Right lung (tissue), 10 donors: ENCODE measurements around the gene PPFIBP2. TPM values are rescaled to one million over a fixed set of nuclear protein-coding genes. Genes with fewer than 3 reads are reported as not detected.

Experiments
- DNase-seq, 2 donors: peaks; one replicate each; pipeline ENCODE4 v3.0.0-alpha.2; 2013
- long read RNA-seq, 8 donors: transcript quantifications; one replicate each; lab custom pipeline, GENCODE V29; 2026
- polyA plus RNA-seq, 5 donors: library from polyadenylated mRNA; unstranded; fragments of 120-200 nt; gene quantifications; one replicate each; pipeline versions ENCODE4 v1.2.1 to v1.2.3, GENCODE V29; 2013; ENCODE audit warnings: inconsistent platforms in 1 of 5, low replicate concordance in 1 of 5; ENCODE audit not compliant: insufficient read length in 5 of 5, insufficient read depth in 1 of 5

The PPFIBP2 gene
- 10 to 100 TPM; 25.9 to 49.3 (median 38.1) TPM for polyA plus RNA-seq
- long read RNA-seq, donor 1, partial matches to known transcripts: 0 of 2 reads
- long read RNA-seq, donor 1, other reads (novel, unspliced or antisense): 0 of 2 reads
- long read RNA-seq, donor 2, partial matches to known transcripts: 0 of 1 reads
- long read RNA-seq, donor 2, other reads (novel, unspliced or antisense): 0 of 1 reads
- long read RNA-seq, donor 3, partial matches to known transcripts: 7 of 8 reads
- long read RNA-seq, donor 3, other reads (novel, unspliced or antisense): 0 of 8 reads
- long read RNA-seq, donor 4, partial matches to known transcripts: 12 of 12 reads
- long read RNA-seq, donor 4, other reads (novel, unspliced or antisense): 0 of 12 reads
- long read RNA-seq, donor 5, partial matches to known transcripts: 0 of 1 reads
- long read RNA-seq, donor 5, other reads (novel, unspliced or antisense): 0 of 1 reads
- long read RNA-seq, donor 6: 0 reads
- long read RNA-seq, donor 7, partial matches to known transcripts: 8 of 14 reads
- long read RNA-seq, donor 7, other reads (novel, unspliced or antisense): 5 of 14 reads
- long read RNA-seq, donor 8, partial matches to known transcripts: 0 of 1 reads
- long read RNA-seq, donor 8, other reads (novel, unspliced or antisense): 0 of 1 reads

DNA sequence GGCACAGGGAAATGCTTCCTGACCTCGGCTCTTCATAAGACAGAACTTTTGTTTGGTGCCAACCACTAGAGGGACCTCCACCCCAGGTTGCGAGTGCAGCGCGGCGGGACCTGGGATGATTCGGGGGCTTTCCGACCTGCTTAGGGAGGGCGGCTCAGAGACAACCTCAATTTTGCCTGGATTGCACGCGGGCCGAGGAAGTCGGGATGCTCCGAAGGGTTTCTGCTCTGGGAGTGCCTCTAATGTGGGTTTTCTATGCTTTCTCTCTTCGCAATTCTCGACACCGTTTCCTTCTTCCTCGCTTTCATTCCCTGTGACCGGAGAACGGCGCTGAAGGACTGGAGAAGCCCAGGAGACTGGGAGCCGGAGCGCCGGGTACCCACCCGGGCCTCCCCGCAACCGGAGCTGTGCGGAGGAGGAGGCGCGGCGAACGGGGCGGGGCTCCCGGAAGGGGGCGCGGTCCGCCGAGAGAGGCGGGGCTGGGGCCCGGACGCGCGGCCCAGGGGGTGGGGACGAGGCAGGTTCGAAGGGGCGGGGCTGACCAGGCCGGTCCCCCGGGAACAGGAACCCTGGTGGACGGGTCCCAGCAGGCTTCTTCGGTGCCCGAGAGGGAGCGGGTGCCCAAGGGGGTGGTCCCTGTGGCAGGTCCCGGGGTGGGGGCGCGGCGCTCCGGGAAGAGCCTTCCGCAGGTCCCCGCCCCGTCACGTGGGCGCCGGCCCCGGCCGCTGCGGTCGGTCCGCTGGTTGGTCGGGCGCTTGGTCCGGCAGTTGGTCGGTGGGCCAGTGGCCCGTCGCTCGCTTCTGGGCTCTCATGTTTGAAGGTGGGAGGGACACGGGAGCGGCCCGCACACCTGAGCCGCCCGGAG, at the start of gene PPFIBP2:
Gene PPFIBP2 (plus strand): TSS at position 766 of the 865 bp plus-strand sequence. CDS start 35,477 bp downstream, outside the sequence.
- peak; percentile 65 to 70 for DNase-seq

DNA sequence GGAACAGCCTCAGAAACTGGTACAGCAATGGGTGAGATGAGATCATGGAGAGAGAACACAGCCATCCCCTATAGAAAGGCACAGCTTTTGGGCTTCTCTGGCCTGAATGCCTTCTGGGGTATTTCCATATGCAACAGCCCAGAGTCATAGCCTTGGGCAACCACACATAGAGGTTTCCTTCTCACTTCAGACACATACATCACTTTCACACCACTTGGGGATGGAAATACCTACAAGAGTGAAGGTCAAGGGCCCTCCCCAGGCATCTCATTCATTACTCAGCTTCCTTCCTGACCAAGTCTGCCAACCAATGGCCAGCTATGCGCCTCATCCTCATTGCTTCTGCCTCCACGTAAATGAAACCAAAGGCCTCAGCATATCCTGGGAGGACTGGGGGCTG, 46.1 kb upstream of the PPFIBP2 start:
- no peak for DNase-seq

DNA sequence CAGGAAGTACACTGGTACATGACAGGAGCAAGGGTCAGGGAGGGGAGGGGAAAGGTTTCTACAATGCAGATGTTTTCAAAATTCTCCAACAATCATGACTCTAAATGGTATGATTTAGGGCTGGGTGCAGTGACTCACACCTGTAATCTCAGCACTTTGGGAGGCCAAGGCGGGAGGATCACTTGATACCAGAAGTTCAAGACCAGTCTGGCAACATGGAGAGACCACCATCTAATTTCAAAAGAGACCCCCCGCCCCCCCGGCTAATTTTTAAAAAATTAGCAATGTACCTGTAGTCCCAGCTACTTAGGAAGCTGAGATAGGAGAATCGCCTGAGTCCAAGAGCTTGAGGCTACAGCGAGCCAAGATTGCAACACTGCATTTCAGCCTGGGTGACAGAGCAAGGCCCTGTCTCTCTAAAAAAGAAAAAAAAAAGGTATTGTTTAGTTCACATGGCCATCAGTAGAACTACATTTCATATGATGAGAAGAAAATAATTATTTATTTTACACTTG, 44.4 kb upstream of the PPFIBP2 start:
- DNase-seq: no peak

DNA sequence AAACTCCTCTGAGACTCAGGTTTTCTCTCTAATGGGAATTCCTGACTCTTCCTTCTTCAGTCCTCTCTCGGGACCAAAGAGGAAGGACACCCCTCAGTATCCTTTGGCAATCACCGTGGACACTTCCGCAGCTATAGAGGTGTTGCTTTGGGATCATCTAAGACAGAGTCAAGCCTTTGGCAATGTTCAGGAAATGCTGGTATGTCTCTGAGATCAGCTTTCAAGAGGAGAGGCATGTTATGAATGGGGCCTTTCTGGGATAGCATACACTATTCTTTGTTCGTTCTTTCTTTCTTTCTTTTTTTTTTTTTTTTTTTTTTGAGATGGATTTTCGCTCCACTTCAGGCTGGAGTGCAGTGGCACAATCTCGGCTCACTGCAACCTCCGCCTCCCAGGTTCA, 42.7 kb upstream of the PPFIBP2 start:
- no peak for DNase-seq

DNA sequence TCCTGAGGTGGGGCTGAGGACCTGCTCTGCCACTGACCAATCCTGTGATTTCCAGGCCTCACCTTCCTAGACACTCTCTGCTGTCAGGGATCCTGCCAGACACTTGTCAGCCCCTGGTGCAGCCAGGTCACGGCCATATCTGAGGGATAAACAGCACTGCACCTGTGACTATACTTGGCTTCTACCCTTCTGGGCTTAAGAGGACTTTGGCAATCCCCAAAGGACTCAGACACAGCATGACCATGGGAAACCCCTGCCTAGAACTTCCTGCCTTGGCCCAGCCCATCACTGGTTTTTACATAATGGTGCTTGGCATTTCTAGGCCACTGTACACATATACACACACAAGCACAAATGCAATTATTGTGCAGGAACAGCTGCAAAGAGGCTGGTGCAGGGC, 40.1 kb upstream of the PPFIBP2 start:
- no peak for DNase-seq

DNA sequence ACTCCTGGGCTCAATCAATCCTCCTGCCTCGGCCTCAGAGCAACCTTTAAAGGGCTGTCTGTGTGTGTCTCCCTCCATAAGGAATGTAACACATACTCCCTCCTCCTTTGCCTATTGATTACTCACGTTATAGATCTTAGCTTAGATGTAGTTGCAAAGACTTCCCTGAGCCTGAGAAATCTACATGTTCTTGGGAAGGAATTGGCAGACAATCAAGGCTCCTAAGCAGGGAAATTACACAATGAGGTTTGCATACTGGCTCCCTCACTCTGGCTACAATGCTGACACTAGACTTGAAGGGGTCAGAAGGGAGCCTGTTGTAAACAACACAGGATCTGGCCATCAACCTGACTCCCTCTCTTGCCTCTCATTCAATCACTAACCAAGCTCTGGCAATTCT, 33.7 kb upstream of the PPFIBP2 start:
- DNase-seq: peak in 1 of 2 donors; percentile 23

DNA sequence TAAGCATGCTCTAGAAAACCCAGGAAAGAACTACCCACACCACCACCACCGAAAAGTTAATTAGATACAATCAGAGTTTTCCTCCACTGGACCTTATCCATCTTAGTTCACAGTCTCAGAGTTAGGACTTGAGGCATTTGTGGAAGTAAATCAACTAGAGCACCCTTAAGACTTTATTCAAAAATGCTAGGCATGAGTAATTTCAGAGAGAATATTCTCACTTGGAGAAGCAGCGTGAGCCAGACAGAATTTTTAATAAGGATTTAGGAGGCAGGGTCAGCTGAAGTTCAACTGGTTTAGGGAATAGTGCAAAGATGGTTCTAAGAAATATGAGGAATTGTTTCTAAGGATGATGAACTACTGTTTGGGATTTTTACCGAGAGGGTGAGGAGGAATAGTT, 29.7 kb upstream of the PPFIBP2 start:
- DNase-seq: no peak

DNA sequence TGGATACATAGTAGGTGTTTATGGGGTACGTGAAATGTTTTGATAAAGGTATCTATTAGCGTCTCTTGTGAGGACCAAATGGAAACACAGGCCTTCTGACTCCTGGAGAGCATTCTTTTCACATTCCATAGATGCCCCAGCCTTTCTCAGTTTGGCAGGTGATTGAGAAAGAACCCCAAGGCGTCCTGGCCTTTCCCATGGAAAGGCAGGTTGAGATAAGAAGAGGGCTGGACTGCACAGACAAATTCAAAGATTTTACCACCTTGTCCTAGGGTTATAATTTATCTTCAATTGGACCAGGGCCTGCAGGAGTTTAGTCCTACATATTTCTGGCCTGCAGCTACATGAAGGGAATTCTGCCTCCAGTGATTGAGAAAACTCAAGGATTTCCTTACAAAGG, 29.2 kb upstream of the PPFIBP2 start:
- no peak for DNase-seq

DNA sequence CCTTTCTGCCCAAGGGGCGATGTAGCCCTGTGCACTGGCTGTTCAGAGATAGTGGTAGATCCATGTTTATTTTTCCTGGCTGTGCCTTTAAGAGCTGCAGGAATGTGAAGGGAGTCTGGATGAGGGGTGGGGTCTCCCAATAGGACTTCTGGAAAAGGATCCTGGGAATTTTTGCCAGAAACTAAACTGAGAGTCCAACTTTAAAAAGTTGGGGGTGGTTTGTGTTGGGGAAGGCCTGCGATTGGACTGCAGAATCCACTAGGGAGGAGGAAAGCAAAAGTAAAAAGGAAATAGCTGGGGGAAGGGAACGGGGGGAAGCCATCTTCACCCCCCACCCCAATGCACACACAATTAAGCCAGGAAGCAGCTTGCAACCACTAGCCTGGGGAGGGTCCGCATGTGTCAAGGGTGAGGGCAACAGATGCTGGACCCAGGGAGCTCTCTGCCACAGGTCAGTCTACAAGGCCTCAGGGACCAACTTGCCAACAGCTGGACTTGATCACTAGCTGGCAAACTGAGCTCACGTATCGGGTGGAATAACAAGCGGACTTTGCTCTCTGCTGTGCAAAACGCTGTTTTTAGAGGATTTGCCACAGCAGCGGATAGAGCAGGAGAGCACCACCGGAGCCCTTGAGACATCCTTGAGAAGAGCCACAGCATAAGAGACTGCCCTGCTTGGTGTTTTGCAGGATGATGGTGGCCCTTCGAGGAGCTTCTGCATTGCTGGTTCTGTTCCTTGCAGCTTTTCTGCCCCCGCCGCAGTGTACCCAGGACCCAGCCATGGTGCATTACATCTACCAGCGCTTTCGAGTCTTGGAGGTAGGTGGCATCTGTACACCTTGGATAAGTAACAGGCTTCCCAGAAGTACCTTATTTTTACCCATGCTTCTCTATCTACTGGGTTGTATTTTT, 28.4 kb upstream of the PPFIBP2 start, which contains the start of gene OLFML1:
Gene OLFML1 (plus strand): TSS at position 321 of the 912 bp plus-strand sequence. CDS start 370 bp downstream, at position 691.
- peak; percentile 67 to 75 for DNase-seq

DNA sequence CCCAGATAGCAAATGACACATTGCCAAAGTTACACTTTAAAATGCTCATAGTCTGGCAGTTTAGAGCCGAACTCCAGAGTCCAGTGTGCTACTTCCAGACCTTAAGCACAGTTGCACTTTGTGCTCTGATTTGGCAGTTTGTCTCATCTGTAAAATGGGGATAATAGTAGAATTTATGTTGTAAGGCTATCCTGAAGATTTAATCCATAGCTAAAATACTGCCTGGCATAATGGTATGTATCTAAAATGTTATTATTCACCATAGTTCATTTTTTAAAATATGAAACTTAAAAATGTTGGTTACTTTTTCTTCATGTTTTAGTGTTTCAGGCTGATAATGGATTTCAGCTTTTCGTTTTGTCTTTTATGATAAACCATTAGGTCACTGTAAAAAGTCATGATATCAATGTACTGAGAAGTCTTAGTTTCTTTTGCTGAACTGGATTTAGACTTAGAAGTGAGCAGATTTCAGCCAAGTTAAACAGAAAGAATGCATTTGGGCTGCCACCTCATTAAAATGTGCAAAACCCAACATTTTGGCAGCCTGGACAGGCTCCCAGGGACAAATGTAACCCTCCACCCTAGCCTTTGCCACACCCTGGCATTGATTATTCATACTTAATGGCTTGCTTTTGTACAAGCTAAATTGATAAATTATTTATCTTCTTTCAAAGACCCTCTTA, 27.6 kb upstream of the PPFIBP2 start:
- DNase-seq: peak; percentile 21 to 23

DNA sequence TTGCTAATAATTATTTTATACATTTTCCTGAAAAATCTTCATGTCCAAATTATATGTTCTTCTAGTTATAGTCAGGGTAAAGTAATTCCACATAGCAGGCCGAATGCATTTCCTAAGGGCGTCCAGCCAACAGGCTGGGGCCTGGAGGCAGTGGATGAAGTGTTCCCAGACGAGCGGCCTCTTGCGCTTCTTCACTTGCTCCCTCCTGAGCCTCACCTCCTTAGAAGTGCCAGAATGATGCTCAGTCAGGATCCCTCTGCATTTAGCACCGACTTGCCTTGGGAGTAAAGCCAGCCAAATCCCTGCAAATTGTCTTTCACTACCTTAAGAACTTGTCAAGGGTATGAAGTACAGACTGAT, 27.0 kb upstream of the PPFIBP2 start:
- peak; percentile 42 to 45 for DNase-seq

DNA sequence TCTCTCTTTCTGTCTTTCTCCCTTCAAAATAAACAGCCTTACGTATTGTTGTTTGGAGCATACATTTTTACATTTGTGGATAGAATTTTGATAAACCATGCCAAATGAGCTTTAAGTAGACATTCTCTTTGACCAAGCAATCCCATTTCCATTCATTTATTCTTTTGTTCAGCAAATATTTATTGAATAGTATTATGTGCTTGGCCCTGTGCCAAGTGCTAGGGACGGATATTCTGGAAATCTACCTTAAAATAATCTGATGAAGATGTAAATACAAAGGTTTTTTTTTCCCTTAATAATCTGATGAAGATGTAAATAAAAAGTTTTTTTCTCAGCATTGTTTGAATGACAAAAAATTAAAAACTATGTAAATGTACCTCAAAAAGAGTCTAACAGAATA, 26.4 kb upstream of the PPFIBP2 start:
- DNase-seq: no peak

DNA sequence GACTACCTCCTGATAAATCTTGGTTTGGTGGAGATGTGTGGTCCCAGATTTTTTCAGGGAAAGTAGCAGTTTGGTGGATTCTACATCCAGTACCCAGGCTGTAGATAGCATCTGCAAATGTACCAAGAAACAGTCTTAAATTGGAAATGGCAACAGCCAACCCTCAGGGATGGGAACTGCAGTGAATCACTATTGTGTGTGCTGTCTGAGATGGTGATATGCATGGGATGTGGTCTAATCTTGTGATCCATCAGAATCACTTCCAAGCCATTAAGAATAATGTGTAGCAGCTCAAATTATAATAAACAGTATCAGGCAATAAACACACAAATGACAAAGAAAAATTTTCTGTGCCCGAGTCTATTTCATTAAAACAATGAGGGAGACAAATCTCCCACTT, 25.1 kb upstream of the PPFIBP2 start:
- no peak for DNase-seq

DNA sequence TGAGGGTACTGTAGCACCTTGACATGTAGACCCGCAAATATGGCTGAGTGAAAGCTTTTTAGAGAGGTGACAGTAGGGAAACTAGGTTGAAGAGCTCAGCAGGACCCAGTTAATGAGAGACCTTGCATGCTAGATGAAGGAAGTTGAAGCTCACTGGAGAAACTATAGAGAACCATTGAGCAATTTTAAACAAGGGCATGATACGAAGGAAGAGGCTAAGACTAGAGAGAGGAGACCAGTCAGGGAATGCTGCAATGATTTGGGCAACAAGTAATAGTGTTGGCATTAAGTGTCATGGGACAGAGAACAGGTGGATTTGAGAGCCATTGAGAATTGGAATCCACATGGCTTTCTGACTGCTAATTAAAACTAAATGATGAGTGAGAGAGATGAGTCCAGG, 24.4 kb upstream of the PPFIBP2 start:
- DNase-seq: no peak

DNA sequence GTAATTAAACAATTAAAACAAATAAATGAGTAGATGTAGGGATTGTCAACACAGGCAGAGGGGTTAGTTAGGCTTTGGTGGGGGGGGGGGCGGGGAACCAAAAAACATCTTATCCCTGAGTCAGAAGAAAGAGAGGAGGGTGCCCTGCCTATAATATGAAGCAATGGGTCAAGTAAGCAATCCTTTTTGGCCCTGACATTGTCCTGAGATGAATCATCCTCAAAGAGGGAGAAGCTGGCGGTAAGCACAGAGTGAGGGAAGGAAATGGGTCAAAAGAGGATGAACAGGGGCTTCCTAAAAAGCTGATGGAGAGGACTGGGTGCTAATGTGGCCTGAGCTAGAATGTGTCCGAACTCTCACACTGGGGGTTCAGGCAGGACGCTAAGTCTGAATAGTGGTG, 23.7 kb upstream of the PPFIBP2 start:
- DNase-seq: no peak

DNA sequence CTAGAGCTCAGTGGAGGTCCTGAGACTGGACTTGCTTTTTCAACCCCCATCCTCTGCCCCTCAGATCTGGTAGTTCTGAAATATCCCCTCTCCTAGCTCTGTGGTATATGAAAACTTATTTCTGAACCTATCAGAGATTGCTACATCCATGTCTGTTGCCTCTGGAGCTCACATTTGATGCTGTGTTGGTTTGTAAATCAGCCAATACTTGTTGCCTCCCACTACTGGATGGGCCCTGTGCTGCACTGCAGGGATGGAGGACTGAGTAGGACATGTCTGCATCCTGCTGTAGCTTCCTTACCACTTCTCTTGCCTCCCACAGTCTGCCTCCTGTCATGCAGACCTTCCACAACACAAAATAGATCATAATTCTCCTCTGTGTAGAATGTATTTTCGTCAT, 23.3 kb upstream of the PPFIBP2 start:
- DNase-seq: no peak

DNA sequence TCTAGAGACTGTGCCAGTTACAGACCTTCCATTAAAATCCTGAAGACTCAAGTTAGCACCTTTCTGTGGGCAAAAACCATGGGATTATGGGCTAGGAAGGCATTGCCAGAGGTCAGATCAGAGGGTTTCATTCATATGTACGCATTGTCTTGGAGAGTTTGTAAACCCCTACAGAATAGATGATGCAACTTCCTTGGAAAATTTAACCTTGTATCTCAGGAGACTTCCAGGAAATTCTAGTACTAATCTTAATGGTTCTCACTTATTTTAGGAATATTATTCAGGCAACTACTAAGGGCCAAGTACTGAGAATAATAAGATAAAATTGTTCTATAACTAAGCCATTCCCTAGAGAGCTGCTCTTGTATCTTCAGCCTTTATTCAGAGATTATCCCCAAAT, 21.5 kb upstream of the PPFIBP2 start:
- DNase-seq: no peak

DNA sequence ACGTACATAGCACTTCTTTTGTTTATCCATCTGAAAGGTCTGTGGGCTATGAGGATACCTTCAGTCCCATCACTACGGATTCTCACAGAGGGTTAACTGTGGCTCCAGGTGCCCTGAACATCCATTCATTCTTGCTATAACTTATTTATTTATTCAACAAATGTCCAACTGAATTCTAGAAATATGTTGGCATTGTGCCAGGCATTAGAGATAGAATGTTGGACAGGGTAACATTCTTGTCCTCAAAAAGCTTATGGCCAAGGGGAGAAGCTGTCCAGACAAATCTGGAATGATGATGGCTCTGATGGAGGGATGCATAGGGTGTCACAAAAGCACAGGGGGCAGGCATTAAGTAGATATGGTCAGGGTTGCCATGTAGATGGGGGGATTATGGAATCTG, 20.1 kb upstream of the PPFIBP2 start:
- no peak for DNase-seq

DNA sequence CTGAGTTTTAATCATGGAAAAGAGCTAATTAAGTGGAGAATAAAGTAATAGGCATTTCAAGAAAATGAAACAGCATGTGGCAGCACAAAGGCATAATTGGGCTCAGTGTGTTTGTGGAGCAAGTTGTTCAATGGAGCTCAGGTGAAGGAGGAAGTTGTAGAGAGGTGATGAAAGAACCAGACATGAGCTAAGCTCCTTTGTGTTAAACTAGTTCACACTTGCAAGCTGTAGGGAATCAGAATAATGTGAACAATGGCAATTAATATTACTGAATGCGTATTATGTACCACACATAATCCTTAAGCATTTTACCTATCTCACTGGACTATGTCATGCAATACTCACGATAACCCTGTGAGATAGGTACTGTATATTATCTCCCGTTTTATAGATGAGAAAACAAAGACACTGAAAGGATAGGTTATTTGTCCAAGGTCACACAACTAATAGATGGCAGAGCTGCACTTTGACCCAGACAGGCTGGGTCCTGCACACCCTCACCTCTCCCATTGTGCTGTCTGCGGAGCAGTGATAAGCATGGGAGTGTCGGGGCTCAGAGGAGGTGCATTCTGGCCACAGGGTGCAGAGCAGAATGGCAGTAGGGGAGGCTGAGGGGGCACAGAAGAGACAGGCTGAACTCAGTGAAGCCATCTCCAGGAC, 19.6 kb upstream of the PPFIBP2 start:
- DNase-seq: no peak
